HG03196 (cell line): ENCODE measurements around the gene LRBA.
"Not testable (repeated sequence)": the region's sequence is repeated elsewhere in the genome, so short reads cannot be mapped to it uniquely, and the experiment has no call there.

ENCODE experiments used
- ATAC-seq: cut with Tn5 transposase; IDR thresholded peaks from one replicate; pipeline ENCODE4 v1.9.1; 2021; ENCODE audit not compliant: unreplicated experiment

Gene LRBA

DNA sequence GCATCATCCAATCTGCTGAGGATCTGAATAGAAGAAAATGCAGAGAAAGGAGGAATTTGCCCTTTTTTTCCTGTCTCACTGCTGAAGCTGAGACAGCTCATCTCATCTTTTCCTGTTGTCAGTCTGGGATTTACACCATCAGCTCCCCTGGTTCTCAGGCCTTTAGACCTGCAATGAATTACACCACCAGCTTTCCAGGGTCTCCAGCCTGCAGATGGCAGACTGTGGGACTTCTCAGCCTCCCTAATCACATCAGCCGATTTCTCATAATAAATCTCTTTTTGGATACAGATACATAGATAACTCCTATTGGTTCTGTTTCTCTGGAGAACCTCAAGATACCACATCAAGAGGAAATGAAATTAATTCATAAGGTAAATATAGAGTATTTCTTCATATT is 567.7 kb downstream of the LRBA start:
- no peak for ATAC-seq

DNA sequence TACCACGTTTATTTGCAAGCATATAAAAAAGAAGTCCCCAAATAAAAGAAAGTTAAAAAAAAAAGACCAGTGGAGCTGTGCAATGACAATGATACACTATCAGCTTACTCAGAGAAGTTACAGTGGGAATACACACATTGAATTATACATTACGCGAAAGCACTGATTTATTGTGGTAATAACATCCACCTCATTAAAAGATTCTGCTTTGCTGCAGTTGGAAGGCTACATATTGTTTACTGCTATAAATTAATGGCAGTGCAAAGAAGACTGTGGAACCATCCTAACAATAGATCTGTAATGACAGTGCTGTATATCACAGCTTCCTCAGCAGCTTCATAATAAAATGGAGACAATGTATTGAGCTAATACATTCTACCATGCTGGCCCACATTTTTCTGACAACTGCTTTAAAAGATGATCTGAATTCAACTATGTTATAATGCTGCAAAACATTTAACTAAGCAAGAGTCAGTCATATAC is 575.6 kb downstream of the LRBA start:
- ATAC-seq, result no peak

DNA sequence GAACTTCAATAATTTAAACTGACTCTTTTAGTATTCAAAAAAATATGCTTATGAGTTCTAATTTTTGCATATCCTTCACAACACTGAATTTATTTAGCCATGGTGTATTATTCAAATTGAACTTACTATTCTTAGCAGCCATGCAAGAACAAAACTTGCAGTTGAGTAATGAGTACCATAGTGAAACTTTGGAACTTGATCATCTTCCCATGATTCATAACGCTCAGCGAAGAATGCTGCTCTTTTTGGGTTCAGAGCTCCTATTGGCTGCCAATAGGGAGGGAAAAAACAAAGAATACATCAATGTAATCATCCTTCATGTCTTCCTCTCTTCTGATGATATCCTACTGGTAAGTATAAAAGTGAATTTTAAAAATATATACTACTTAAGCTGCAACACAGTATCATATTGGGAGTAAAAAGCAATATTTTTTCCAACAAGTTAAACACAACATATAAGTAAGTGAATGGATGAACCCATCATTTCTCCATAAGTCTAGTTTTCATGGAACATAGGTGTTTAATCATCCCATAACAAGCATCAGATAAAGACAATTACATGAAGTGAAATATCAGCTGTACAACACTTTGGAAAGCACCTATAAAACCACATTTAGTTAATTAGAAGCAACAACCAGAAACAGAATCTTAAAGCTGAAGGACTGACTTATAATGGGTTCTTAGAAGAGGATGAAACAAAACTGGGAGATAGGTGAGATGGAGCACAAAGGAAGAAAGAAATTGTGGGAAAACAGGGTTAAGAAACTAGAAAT is 578.3 kb downstream of the LRBA start:
- no peak for ATAC-seq

DNA sequence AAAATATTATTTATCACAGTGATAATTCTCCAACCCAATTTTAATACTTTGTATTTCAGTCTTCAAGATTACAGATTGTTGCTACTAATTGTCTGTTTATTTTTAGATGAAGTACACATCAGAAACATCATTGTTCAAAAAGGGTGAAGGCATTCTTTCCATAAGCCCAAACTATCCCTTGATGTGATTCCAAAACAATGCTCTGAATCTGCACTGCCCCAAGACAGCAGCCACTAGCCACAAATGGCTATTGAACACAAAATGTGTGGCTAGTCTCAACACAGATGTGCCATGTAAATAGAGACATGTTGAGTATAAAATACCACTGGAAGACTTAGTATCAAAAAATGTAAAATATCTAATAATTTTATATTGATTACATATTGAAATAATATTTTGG is 583.9 kb downstream of the LRBA start:
- no peak for ATAC-seq

GRCh38 chr4:150425161-150425560 is 589.9 kb downstream of the LRBA start:
- no peak for ATAC-seq

- no peak for ATAC-seq
These were observed 591.6 kb downstream of the LRBA start for GRCh38 chr4:150423503-150423902.

GRCh38 chr4:150423074-150423473 is 592.0 kb downstream of the LRBA start:
- ATAC-seq, result no peak

- ATAC-seq, result no peak
These were observed 593.5 kb downstream of the LRBA start for GRCh38 chr4:150421612-150422011.

DNA sequence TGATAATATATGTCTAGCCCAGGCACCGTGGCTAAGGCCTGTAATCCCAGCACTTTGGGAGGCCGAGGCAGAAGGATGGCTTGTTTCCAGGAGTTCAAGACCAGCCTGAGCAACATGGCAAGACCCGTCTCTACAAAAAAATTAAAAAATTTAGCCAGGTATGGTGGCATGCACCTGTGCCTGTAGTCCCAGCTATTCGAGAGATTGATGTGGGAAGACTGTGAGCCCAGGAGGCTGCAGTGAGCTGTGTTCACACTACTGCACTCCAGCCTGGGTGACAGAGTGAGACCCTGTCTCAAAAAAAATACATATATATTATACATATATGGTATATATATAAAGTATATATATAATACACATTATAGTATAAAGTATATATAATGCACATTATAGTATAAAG is 595.1 kb downstream of the LRBA start:
- no peak for ATAC-seq

DNA sequence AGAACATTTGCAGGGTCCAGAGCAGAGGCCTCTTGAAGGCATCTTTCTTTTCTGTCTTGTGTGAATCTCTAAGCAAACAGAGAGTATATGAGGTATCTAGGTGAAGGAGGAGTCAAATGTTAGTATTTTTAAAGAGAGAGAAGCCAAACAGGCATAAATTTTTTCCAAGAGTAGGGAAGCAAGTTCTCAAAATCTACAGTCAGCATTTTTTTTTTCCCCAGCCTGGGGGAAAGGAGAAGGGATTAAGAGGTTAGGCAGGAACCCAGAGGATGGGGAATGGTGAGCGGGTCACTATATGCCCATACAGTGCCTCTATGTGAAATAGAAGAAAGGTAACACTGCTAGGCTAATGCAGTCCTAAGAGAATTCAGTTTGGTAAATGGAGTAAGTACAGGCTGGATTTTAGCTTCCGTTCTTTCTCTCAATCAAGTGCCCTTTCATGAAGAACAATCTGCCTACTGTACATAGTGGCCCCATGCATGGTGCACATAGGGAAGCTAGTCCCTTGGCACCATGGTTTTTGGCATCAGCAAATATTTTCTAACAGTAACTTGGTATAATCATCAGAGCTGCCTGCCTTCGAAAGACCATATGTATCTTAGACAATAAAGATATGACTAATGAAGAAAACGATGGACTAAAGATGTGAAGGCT is 596.2 kb downstream of the LRBA start:
- ATAC-seq, result no peak

DNA sequence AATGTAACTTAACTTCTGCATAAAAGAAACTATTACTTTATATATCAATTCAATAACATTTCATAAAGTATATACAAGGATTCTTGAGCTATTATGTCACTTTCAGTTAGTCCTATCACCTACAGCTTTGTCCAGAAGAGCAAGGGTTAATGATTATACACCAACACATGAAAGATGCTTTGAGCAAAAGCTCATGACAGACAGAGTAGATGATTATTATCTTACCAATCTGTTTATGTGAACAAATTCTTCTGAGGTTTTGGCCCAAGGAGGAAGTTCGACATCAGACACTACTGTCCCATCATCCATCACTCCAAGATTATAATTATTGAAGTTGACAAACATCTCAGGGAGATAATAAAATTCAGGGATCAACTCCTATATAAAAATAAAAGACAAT is 599.9 kb downstream of the LRBA start:
- no peak for ATAC-seq

- no peak for ATAC-seq
These were observed 603.6 kb downstream of the LRBA start for GRCh38 chr4:150411520-150411919.

- ATAC-seq, result no peak
These were observed 612.2 kb downstream of the LRBA start for GRCh38 chr4:150402871-150403272.

DNA sequence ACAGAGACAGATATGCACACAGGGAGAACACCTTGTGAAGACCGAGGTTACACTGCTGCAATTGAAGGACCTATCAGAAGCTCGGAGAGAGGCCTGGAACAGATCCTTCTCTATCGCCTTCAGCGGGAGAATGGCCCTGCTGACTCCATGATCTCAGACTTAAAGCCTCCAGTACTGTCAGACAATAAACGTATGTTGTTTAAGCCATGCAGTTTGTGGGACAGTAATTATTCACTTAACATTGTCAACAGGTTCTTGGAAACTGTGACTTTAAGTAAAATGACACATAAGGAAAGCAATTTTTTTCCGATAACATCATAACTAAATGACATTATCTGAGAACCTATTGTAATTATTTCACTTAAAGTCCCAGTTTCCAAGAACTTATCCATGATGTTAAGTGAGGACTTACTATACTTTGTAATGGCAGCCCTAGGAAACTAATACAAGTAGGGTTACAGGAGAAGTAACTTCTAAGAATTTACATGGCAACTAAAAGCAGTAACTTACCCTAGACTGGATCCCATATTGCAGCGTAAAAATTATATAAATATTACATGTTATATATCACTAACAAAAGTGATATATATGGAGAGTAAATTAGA is 613.9 kb downstream of the LRBA start:
- no peak for ATAC-seq

GRCh38 chr4:150395872-150396271 is 619.2 kb downstream of the LRBA start:
- no peak for ATAC-seq

- no peak for ATAC-seq
These were observed 621.0 kb downstream of the LRBA start for GRCh38 chr4:150394046-150394445.

DNA sequence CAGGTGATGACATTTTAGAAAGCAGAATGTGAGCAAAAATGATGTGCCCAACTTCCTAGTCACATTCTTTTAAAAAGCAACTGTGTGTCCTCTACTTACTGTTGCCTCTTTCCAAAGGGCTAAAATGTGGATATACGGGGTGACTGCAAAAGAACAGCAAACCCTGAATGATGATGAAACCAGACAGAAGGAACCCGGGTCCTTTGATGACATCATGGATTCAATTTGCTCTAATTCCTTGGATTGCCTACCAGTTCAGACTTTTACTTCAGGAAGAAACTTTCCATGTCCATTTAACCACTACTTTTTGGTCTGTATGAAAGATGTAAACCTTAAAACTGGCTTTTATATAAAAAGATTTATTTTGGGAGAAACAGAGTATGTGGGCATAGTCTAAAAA is 624.0 kb downstream of the LRBA start:
- no peak for ATAC-seq

DNA sequence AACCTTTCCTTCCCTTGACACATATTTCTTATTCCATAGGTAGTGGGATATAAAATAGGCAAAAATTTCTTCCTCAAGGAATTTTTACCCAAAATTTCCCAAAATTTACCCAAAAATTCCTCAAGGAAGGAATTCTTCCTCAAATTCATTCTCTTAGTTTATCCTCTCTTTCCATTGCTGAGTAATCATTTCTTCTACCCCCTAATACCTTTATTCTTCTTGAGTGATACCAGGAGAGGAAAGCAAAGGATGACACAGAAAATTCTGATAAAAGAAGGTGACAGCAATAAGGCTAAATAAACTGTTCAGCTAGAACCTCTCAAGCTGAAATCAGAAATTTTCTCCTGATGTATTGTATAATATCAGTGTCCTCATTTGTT is 624.6 kb downstream of the LRBA start:
- no peak for ATAC-seq

DNA sequence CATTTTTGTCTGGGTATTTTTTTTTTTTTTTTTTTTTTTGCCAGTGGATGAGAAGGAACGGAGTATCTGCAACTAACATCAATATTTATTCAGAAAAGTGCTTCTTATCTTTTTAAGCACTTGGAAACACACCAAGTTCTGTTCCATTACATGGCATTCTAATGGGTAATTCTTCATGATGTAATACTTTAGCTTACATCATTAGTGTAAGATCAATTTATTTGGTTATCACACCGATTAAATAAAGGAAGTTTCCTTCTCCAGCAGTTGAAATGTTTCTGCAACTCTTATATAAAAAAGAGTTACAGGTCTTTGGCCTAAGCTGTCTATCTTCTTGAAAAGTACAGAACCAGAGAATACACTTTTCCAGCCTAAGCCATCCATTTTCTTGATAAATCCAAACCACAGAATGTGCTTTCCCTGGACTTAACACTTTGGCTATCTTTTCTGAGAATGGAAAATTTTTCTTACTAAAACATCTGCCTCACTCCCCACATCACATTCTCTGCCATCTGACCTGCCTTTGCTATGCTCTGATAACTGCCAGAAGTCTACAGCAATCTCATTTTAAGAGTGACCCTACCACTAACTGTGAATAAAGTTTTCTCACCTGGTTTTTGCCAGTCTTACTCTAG is 625.1 kb downstream of the LRBA start:
- no peak for ATAC-seq

DNA sequence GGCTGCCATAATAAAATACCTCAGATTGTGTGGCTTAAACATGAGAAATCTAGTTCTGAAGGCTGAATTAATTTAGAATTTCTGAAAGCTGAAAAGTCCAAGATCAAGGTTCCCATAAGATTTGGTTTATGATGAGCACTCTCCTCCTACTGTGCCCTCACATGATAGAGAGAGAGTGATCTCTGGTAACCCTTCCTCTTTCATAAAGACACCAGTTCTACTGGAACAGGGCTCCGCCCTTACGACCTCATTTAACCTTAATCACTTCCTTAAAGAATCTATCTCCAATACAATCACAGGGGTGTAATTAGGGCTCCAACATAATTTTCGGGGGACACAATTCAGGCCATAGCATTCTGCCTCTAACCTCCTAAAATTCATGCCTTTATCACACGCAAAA is 627.1 kb downstream of the LRBA start:
- no peak for ATAC-seq

GRCh38 chr4:150386415-150386814 is 628.7 kb downstream of the LRBA start:
- ATAC-seq, result not testable (repeated sequence)

DNA sequence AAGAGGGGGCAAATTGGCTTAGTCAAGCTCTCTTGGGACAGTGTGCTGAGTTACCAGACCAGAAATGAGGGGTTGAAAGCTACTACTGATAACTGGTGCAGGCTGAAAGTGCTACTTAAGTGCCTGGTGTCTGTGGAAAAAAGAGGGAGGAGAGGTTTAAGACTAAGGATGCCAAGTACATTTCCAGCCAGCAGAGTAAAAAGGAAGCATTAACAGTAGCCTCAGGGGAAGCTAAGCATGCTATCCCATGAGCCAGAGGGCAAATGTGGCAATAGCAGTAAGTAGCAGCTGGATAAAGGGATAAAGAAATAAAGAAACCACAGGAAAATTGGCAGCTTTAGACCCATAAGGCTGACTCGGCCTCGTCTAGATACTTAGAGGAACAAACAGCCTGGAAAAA is 629.5 kb downstream of the LRBA start:
- ATAC-seq, result no peak
